D721Med (cell line): ENCODE measurements around the gene EVI2B.

Experiments used
- DNase-seq: peaks from one replicate; pipeline ENCODE4 v3.0.0; 2011; ENCODE audit warnings: low spot score; ENCODE audit not compliant: insufficient read length
- FAIRE-seq: peaks from 2 replicates; lab custom pipeline; 2011; peaks lifted over from hg19 to GRCh38; lab: Jason Lieb, UNC
- CTCF ChIP-seq: IDR thresholded peaks from 2 replicates; pipeline ENCODE4 v1.5.1; 2012; ENCODE audit warnings: mild to moderate bottlenecking, control low read depth; ENCODE audit not compliant: insufficient read depth; ENCODE audit errors: missing control alignments

The EVI2B gene

GRCh38 chr17:31339906-31340661 is 26.2 kb upstream of the EVI2B start:
- FAIRE-seq (no peak), DNase-seq (no peak)
- no peak for TF ChIP-seq CTCF

- no peak for FAIRE-seq
- no peak for DNase-seq
- TF ChIP-seq CTCF = no peak
These were observed 15.4 kb upstream of the EVI2B start for GRCh38 chr17:31329221-31329620.

GRCh38 chr17:31328160-31328535 is 14.3 kb upstream of the EVI2B start:
- DNase-seq = no peak
- FAIRE-seq = no peak
- TF ChIP-seq CTCF = no peak

GRCh38 chr17:31327534-31328159 is 13.8 kb upstream of the EVI2B start:
- FAIRE-seq (no peak), DNase-seq (no peak)
- no peak for TF ChIP-seq CTCF

GRCh38 chr17:31323551-31323950 is 9.7 kb upstream of the EVI2B start:
- FAIRE-seq (no peak), DNase-seq (no peak)
- TF ChIP-seq CTCF = no peak

- no peak for TF ChIP-seq CTCF
- FAIRE-seq (no peak), DNase-seq (no peak)
These were observed 8.1 kb upstream of the EVI2B start for GRCh38 chr17:31321966-31322365.

- FAIRE-seq = no peak
- DNase-seq = no peak
- no peak for TF ChIP-seq CTCF
These were observed 7.6 kb upstream of the EVI2B start, which contains the start of gene EVI2A for GRCh38 chr17:31321481-31321880. TSS of gene EVI2A (minus strand) at chr17:31321622. CDS start at chr17:31319013, 2,609 bp downstream.
